ENCODE results near the gene DRICH1. TPM values are rescaled to one million over a fixed set of nuclear protein-coding genes. Genes with fewer than 3 reads are reported as not detected.

Gene DRICH1
- total RNA-seq, 4 donors from 2014 or later: 0.56 TPM; not detected in 3

- no peak overlapping the region for H3K4me3 ChIP-seq (replicated peaks in 1 of 3)
- DNase-seq: no peak
- TF ChIP-seq POLR2A (IDR thresholded peaks at IDR 0.05): no peak
- TF ChIP-seq CTCF (IDR thresholded peaks at IDR 0.05): no peak
- H3K27ac ChIP-seq: no peak overlapping the region
- no peaks in the 10 kb centered on the region for H3K36me3 ChIP-seq
- no peaks in the 10 kb centered on the region for H3K27me3 ChIP-seq
- no peaks in the 10 kb centered on the region for H3K9me3 ChIP-seq
- H3K4me1 ChIP-seq: no peaks in the 10 kb centered on the region
- WGBS, 2 donors: 72% methylated on average over 7 to 8 of the region's 11 CpGs
- intact Hi-C loops (cut with DNase I): loop anchor here (5.0 kb wide), 1 partner anchor 33 kb away; no protein-coding TSS in a partner anchor
Observed at GRCh38 chr22:23580576-23581259, 51.4 kb downstream of the DRICH1 start.

GRCh38 chr22:23579870-23580575, 52.1 kb downstream of the DRICH1 start, which contains the start of gene IGLL1:
Gene IGLL1 (minus strand): TSS chr22:23580290. CDS start chr22:23580190, 100 bp downstream.
- no peak for TF ChIP-seq POLR2A (IDR thresholded peaks at IDR 0.05)
- TF ChIP-seq CTCF (IDR thresholded peaks at IDR 0.05): no peak
- H3K4me1 ChIP-seq: no peaks in the 10 kb centered on the region
- WGBS, 2 donors: 80 to 84% methylated on average over 9 of the region's 12 CpGs

GRCh38 chr22:23579280-23579679, 52.8 kb downstream of the DRICH1 start:
- no peak for DNase-seq
- intact Hi-C loops (cut with DNase I): no loop called here
- Histone ChIP-seq H3K36me3 (no peaks in the 10 kb centered on the region), H3K4me1 (no peaks in the 10 kb centered on the region), H3K9me3 (no peaks in the 10 kb centered on the region), H3K27me3 (no peaks in the 10 kb centered on the region), H3K27ac (no peak overlapping the region), H3K4me3 (replicated peaks in 1 of 3) (no peak overlapping the region)
- WGBS, 2 donors: 83 to 84% methylated on average over 5 of the region's 5 CpGs
- TF ChIP-seq POLR2A (IDR thresholded peaks at IDR 0.05): no peak
- TF ChIP-seq CTCF (IDR thresholded peaks at IDR 0.05): no peak

More at GRCh38 chr22:23579870-23580575, 52.1 kb downstream of the DRICH1 start, which contains the start of gene IGLL1:
- H3K9me3 ChIP-seq: no peaks in the 10 kb centered on the region
- H3K27ac ChIP-seq: no peak within 1 kb of the TSS
- DNase-seq: no peak
- no peak within 1 kb of the TSS for H3K4me3 ChIP-seq (replicated peaks in 1 of 3)
- intact Hi-C loops (cut with DNase I): loop anchor here (5.0 kb wide), 1 partner anchor 33 kb away; no protein-coding TSS in a partner anchor
- H3K36me3 ChIP-seq: no peaks in the 10 kb centered on the region
- H3K27me3 ChIP-seq: no peaks in the 10 kb centered on the region

- intact Hi-C loops (cut with DNase I): no loop called here
- no peaks in the 10 kb centered on the region for H3K36me3 ChIP-seq
- no peak for DNase-seq
- no peak for TF ChIP-seq CTCF (IDR thresholded peaks at IDR 0.05)
- no peak for TF ChIP-seq POLR2A (IDR thresholded peaks at IDR 0.05)
- WGBS, 2 donors: 69 to 84% methylated on average over 5 to 9 of the region's 11 CpGs
- H3K27me3 ChIP-seq: no peaks in the 10 kb centered on the region
- no peak overlapping the region for H3K27ac ChIP-seq
- no peaks in the 10 kb centered on the region for H3K9me3 ChIP-seq
- H3K4me1 ChIP-seq: no peaks in the 10 kb centered on the region
- no peak overlapping the region for H3K4me3 ChIP-seq (replicated peaks in 1 of 3)
Observed at GRCh38 chr22:23578306-23578705, 53.8 kb downstream of the DRICH1 start.

GRCh38 chr22:23576681-23577080, 55.4 kb downstream of the DRICH1 start:
- intact Hi-C loops (cut with DNase I): no loop called here

More at GRCh38 chr22:23576681-23577080, 55.4 kb downstream of the DRICH1 start:
- 72 to 82% methylated on average over 5 of the region's 5 CpGs for WGBS, 2 donors
- DNase-seq: no peak
- no peaks in the 10 kb centered on the region for H3K27me3 ChIP-seq
- H3K36me3 ChIP-seq: no peaks in the 10 kb centered on the region
- no peak for TF ChIP-seq POLR2A (IDR thresholded peaks at IDR 0.05)
- no peak for TF ChIP-seq CTCF (IDR thresholded peaks at IDR 0.05)
- H3K9me3 ChIP-seq: no peaks in the 10 kb centered on the region
- H3K4me1 ChIP-seq: no peaks in the 10 kb centered on the region
- no peak overlapping the region for H3K4me3 ChIP-seq (replicated peaks in 1 of 3)
- no peak overlapping the region for H3K27ac ChIP-seq

Measured in thyroid gland (tissue), 4 donors.